Epithelial cell of alveolus of lung (primary cell): ENCODE data around the gene HTR3C. TPM values are rescaled to one million over a fixed set of nuclear protein-coding genes. Genes with fewer than 3 reads are reported as not detected.

Source experiments
- total RNA-seq: library from RNA; depleted of rRNA; stranded (reverse); fragments of >200 nt; gene quantifications from 2 replicates; pipeline ENCODE4 v1.2.1, GENCODE V29; 2015

The HTR3C gene, protein sequence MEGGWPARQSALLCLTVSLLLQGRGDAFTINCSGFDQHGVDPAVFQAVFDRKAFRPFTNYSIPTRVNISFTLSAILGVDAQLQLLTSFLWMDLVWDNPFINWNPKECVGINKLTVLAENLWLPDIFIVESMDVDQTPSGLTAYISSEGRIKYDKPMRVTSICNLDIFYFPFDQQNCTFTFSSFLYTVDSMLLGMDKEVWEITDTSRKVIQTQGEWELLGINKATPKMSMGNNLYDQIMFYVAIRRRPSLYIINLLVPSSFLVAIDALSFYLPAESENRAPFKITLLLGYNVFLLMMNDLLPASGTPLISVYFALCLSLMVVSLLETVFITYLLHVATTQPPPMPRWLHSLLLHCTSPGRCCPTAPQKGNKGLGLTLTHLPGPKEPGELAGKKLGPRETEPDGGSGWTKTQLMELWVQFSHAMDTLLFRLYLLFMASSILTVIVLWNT
- not detected in 2 replicates for total RNA-seq

GRCh38 chr3:184052767-184053166, at the start of gene HTR3C:
HTR3C (plus strand) TSS chr3:184053047; CDS start chr3:184053081, 34 bp downstream.

GRCh38 chr3:184017672-184018423, 35.0 kb upstream of the HTR3C start, which contains the start of gene ABCC5:
ABCC5 (minus strand) TSS chr3:184017884; CDS start chr3:184014392, 3,492 bp downstream.

DNA sequence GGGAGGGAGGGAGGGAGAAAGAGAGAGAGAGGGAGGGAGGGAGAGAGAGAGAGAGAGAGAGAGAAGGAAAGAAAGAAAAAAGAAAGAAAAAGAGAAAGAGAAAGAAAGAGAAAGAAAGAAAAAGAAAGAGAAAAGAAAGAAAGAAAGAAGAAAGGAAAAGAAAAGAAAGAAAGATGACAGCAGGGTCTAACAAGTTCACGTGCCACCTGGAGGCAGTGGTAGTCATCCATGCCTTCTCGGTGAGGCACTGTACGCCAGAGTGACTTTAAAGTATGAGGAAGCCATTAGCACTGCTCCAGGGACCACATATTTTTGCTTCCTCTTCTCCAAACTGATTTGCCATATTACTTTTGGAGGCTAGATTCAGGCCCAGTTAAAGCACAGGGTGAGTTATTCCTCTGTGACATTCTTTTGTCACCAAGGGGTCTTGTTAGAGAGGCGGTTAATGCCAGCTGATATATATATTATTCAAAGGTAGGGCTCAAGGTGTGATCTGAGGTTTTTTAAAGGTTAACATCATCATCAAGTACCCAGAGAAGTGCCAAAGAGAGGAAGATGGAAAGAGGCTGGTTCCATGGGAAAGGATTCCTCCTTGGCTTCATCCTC, 21.6 kb upstream of the HTR3C start, which contains the start of gene HTR3D:
Gene HTR3D, plus strand, starts transcription at position 556 of the 606 bp plus-strand sequence. Its CDS starts 0 bp downstream, at position 556.

GRCh38 chr3:184096811-184097383, 44.0 kb downstream of the HTR3C start, which contains the start of gene HTR3E:
HTR3E (plus strand) TSS chr3:184097064; CDS start chr3:184097530, 466 bp downstream.

Other genes starting within 250 kb of the HTR3C start
- gene MAP6D1, start 227.5 kb upstream of the HTR3C start, total RNA-seq, result 1.4 and 3.5 TPM in 2 replicates
- gene PARL, start 168.2 kb upstream of the HTR3C start, total RNA-seq, result 45.5 and 58.1 TPM in 2 replicates
- 6.1 and 9.7 TPM in 2 replicates for gene ABCC5, start 35.2 kb upstream of the HTR3C start, total RNA-seq
- not detected in 2 replicates for gene HTR3D, start 21.3 kb upstream of the HTR3C start, total RNA-seq
- not detected in 2 replicates for gene HTR3E, start 44.0 kb downstream of the HTR3C start, total RNA-seq
- 30.0 and 30.5 TPM in 2 replicates for gene EIF2B5, start 82.3 kb downstream of the HTR3C start, total RNA-seq
- gene DVL3, start 102.3 kb downstream of the HTR3C start, total RNA-seq, result 34.3 and 63.8 TPM in 2 replicates
- gene AP2M1, start 121.8 kb downstream of the HTR3C start, total RNA-seq, result 351 and 478 TPM in 2 replicates
- 41.2 and 43.2 TPM in 2 replicates for gene ABCF3, start 133.2 kb downstream of the HTR3C start, total RNA-seq
- gene VWA5B2, start 176.5 kb downstream of the HTR3C start, total RNA-seq, result not detected in 2 replicates
- 66.1 and 94.1 TPM in 2 replicates for gene ALG3, start 195.9 kb downstream of the HTR3C start, total RNA-seq
- gene EEF1AKMT4, start 196.6 kb downstream of the HTR3C start, total RNA-seq, result 5.7 and 8.1 TPM in 2 replicates
- 0.39 TPM in 1 of 2 replicates, not detected in the other for gene CAMK2N2, start 208.5 kb downstream of the HTR3C start, total RNA-seq
- gene ECE2, start 223.0 kb downstream of the HTR3C start, total RNA-seq, result not detected in 2 replicates
- gene PSMD2, start 246.2 kb downstream of the HTR3C start, total RNA-seq, result 189 and 548 TPM in 2 replicates